ENCODE data around the gene GNAS.

- TF ChIP-seq CTCF (conservative IDR thresholded peaks at IDR 0.05; ENCODE audit: low read length) (peak; percentile 32), EZH2phosphoT487 (IDR thresholded peaks at IDR 0.05; ENCODE audit: borderline replicate concordance) (no peak)
Measured at GRCh38 chr20:58838174-58838573, 14.3 kb upstream of the GNAS start.
